ENCODE measurements around the gene VRK1.
"Not testable (repeated sequence)": the region's sequence is repeated elsewhere in the genome, so short reads cannot be mapped to it uniquely, and the experiment has no call there.

The VRK1 gene

GRCh38 chr14:96796851-96797581 is at the start of gene VRK1:
Gene VRK1, plus strand, starts transcription at chr14:96797382. Its CDS starts 36,090 bp downstream, at chr14:96833472.
- peak; percentile 97 to 99 for DNase-seq

GRCh38 chr14:96747608-96748007 is 49.6 kb upstream of the VRK1 start:
- no peak for DNase-seq

- peak; percentile 100 for DNase-seq
Measured at GRCh38 chr14:96748362-96748761, 48.8 kb upstream of the VRK1 start.

GRCh38 chr14:96751505-96751904 is 45.7 kb upstream of the VRK1 start:
- DNase-seq = no peak

GRCh38 chr14:96752125-96752524 is 45.1 kb upstream of the VRK1 start:
- peak in 1 of 2 experiments; percentile 67 for DNase-seq

- DNase-seq = no peak
Measured at GRCh38 chr14:96752594-96752993, 44.6 kb upstream of the VRK1 start.

- DNase-seq = peak; percentile 43 to 46
Measured at GRCh38 chr14:96754162-96754844, 42.9 kb upstream of the VRK1 start.

- DNase-seq = peak; percentile 100
Measured at GRCh38 chr14:96754845-96755184, 42.4 kb upstream of the VRK1 start.

GRCh38 chr14:96756745-96757144 is 40.4 kb upstream of the VRK1 start:
- DNase-seq = no peak

- no peak for DNase-seq
Measured at GRCh38 chr14:96757456-96757855, 39.7 kb upstream of the VRK1 start.

GRCh38 chr14:96761066-96761465 is 36.1 kb upstream of the VRK1 start:
- DNase-seq = no peak

GRCh38 chr14:96762650-96763049 is 34.5 kb upstream of the VRK1 start:
- peak; percentile 85 to 93 for DNase-seq

GRCh38 chr14:96764012-96764411 is 33.2 kb upstream of the VRK1 start:
- no peak for DNase-seq

- not testable (repeated sequence) for DNase-seq
Measured at GRCh38 chr14:96765205-96765604, 32.0 kb upstream of the VRK1 start.

GRCh38 chr14:96772929-96773328 is 24.3 kb upstream of the VRK1 start:
- no peak for DNase-seq

GRCh38 chr14:96776791-96777190 is 20.4 kb upstream of the VRK1 start:
- no peak for DNase-seq

GRCh38 chr14:96780500-96780899 is 16.7 kb upstream of the VRK1 start:
- no peak for DNase-seq

GRCh38 chr14:96781371-96781770 is 15.8 kb upstream of the VRK1 start:
- no peak for DNase-seq

GRCh38 chr14:96782436-96782835 is 14.7 kb upstream of the VRK1 start:
- no peak for DNase-seq

GRCh38 chr14:96783043-96783914 is 13.9 kb upstream of the VRK1 start:
- no peak for DNase-seq

- no peak for DNase-seq
Measured at GRCh38 chr14:96783915-96784224, 13.3 kb upstream of the VRK1 start.

- no peak for DNase-seq
Measured at GRCh38 chr14:96790186-96790585, 7.0 kb upstream of the VRK1 start.

GRCh38 chr14:96790706-96791105 is 6.5 kb upstream of the VRK1 start:
- DNase-seq = no peak

- no peak for DNase-seq
Measured at GRCh38 chr14:96792003-96792402, 5.2 kb upstream of the VRK1 start.

All from NCI-H524 (cell line).